ENCODE measurements around the gene CSAG3.
"Not testable (repeated sequence)": the region's sequence is repeated elsewhere in the genome, so short reads cannot be mapped to it uniquely, and the experiment has no call there.

- not testable (repeated sequence) for TF ChIP-seq CTCF (IDR thresholded peaks at IDR 0.05); REST (IDR thresholded peaks at IDR 0.05; ENCODE audit: insufficient read depth in 1 of 2, low read depth in 2 of 2, low read length in 1 of 2)
Observed at GRCh38 chrX:152758918-152759317, at the start of gene CSAG3.

Data from Panc1 (cell line).